ENCODE results near the gene ERC1. TPM values are rescaled to one million over a fixed set of nuclear protein-coding genes. Genes with fewer than 3 reads are reported as not detected.

The ERC1 gene
- total and polyA plus RNA-seq, 9 of the 15 experiments (the other 6 are each of a cell fraction or from before 2014, with no cell fraction given): 0.74 to 11.8 (median 4.8) TPM

- TF ChIP-seq ZNF551 (CRISPR knock-in tag; IDR thresholded peaks at IDR 0.05) (no peak), SRSF9 (IDR thresholded peaks at IDR 0.05; ENCODE audit: borderline replicate concordance, low read depth, low read length) (no peak), OTX1 (CRISPR knock-in tag; IDR thresholded peaks at IDR 0.05) (no peak), CUX1 (CRISPR knock-in tag; IDR thresholded peaks at IDR 0.05) (no peak), SIX5 (IDR thresholded peaks at IDR 0.05; ENCODE audit: borderline replicate concordance in 1 of 2, insufficient read depth in 1 of 2, low read depth in 1 of 2, low read length in 2 of 2) (peak; percentile 36 to 40; a peak in 2 of 4 replicates), PKNOX1 (IDR thresholded peaks at IDR 0.05) (peak; percentile 77), ZNF197 (CRISPR knock-in tag; IDR thresholded peaks at IDR 0.05; ENCODE audit: low read depth) (no peak), MAFF (IDR thresholded peaks at IDR 0.05; ENCODE audit: low read length) (no peak), ZNF398 (CRISPR knock-in tag; IDR thresholded peaks at IDR 0.05) (no peak), BMI1 (IDR thresholded peaks at IDR 0.05; ENCODE audit: low read length) (no peak), LCOR (CRISPR knock-in tag; IDR thresholded peaks at IDR 0.05) (peak; percentile 78), PRMT5 (CRISPR knock-in tag; IDR thresholded peaks at IDR 0.05) (no peak), CCNT2 (IDR thresholded peaks at IDR 0.05; ENCODE audit: borderline replicate concordance, extremely low read depth, insufficient read length, low read depth, low read length) (no peak), BRF1 (IDR thresholded peaks at IDR 0.05; ENCODE audit: borderline replicate concordance, extremely low read depth, insufficient read length) (no peak), RBM22 (IDR thresholded peaks at IDR 0.05; ENCODE audit: low read depth, low read length, poor library complexity, severe bottlenecking) (peak; percentile 53), ZSCAN32 (CRISPR knock-in tag; IDR thresholded peaks at IDR 0.05) (no peak), CBX5 (IDR thresholded peaks at IDR 0.05; ENCODE audit: borderline replicate concordance, low read depth) (no peak), SREBF1 (IDR thresholded peaks at IDR 0.05; ENCODE audit: borderline replicate concordance, low read depth, low read length) (0 out of 2 replicates have a peak, but pooled peaks have one; percentile 20), MEF2D (tag; conservative IDR thresholded peaks at IDR 0.05; ENCODE audit: low read depth) (0 out of 2 replicates have a peak, but pooled peaks have one; percentile 47), DDX20 (tag; IDR thresholded peaks at IDR 0.05; ENCODE audit: low read depth) (no peak)
Observed at GRCh38 chr12:949453-950191, 41.4 kb upstream of the ERC1 start, which contains the start of gene RAD52 (continued).

Measured in K562 (cell line).